Heart left ventricle (tissue), 16 donors: ENCODE results near the gene MAPK12. TPM values are rescaled to one million over a fixed set of nuclear protein-coding genes. Genes with fewer than 3 reads are reported as not detected.

Experiments
- ATAC-seq, 4 donors: fragments of 200-7000 bp; cut with Tn5 transposase; one replicate each; pipeline ENCODE4 v1.9.1; 2020 to 2022; ENCODE audit warnings: moderate library complexity in 4 of 4, mild to moderate bottlenecking in 3 of 4, moderate number of reproducible peaks in 1 of 4
- DNase-seq, 5 donors: peaks; one replicate each; pipeline ENCODE4 v3.0.0-alpha.2; 2020
- H3K27ac ChIP-seq, 12 donors: fragments of 200-600 bp; sonication (generic) in 4 of 12; one replicate each; pipeline versions ENCODE4 v1.5.0 to v1.8.0; 2016 to 2022; ENCODE audit warnings: mild to moderate bottlenecking in 2 of 12
- H3K27me3 ChIP-seq, 9 donors: fragments of 200-600 bp; sonication (generic) in 2 of 9; one replicate each; pipeline versions ENCODE4 v1.5.1 to v1.8.0; 2016 to 2022; ENCODE audit warnings: mild to moderate bottlenecking in 3 of 9
- H3K36me3 ChIP-seq, 9 donors: fragments of 200-600 bp; sonication (generic) in 2 of 9; one replicate each; pipeline versions ENCODE4 v1.5.0 to v1.8.0; 2018 to 2022; ENCODE audit warnings: mild to moderate bottlenecking in 2 of 9
- H3K4me1 ChIP-seq, 12 donors: fragments of 200-600 bp; sonication (generic) in 4 of 12; one replicate each; pipeline versions ENCODE4 v1.5.0 to v1.8.0; 2016 to 2022; ENCODE audit warnings: mild to moderate bottlenecking in 3 of 12
- H3K4me3 ChIP-seq, 12 donors: fragments of 200-600 bp; sonication (generic) in 4 of 12; one replicate each; pipeline versions ENCODE4 v1.5.0 to v1.8.0; 2017 to 2022; ENCODE audit warnings: mild to moderate bottlenecking in 9 of 12, moderate library complexity in 4 of 12
- H3K9me3 ChIP-seq, 12 donors: fragments of 200-600 bp; sonication (generic) in 4 of 12; one replicate each; pipeline versions ENCODE4 v1.5.0 to v1.8.0; 2016 to 2022; ENCODE audit warnings: mild to moderate bottlenecking in 1 of 12
- CTCF ChIP-seq, 12 donors: fragments of 200-600 bp; sonication (generic) in 4 of 12; IDR thresholded peaks; one replicate each; pipeline versions ENCODE4 v1.5.0 to v1.8.0; 2018 to 2022; ENCODE audit warnings: antibody characterized with exemption in 12 of 12, mild to moderate bottlenecking in 5 of 12
- POLR2A ChIP-seq, 2 donors: fragments of 450-650 bp; IDR thresholded peaks; one replicate each; pipeline ENCODE4 v1.6.1; 2017; ENCODE audit warnings: antibody characterized with exemption in 2 of 2, mild to moderate bottlenecking in 2 of 2, moderate library complexity in 2 of 2
- WGBS, 4 donors: extraction: QIAGEN DNeasy Blood & Tissue Kit in 2 of 4; methylation state at CpG; one replicate each; pipeline versions ENCODE4 v1.1.5 to v1.1.7; 2013 to 2018; 5-methylcytosine and 5-hydroxymethylcytosine counted together
- intact Hi-C, 10 donors: fragments of 100-400 bp; cut with DNase I; formaldehyde crosslinking; loops; one replicate each; pipeline versions ENCODE4 v1.11.1 to v1.14.2; 2022
- polyA plus RNA-seq, 2 donors: library from polyadenylated mRNA; stranded (reverse); fragments of 200-250 nt; gene quantifications; one replicate each; pipeline ENCODE4 v1.2.3, GENCODE V29; 2013
- total RNA-seq, 9 donors: library from RNA; depleted of rRNA in 2 of 9; stranded (reverse); fragments of >200 nt in 2 of 9; fragmentation: NEBNext Ultra II Directional in 3 of 9; extraction: Animal tissue kit (Norgen Biotek cat#: 25700) in 3 of 9; gene quantifications; one replicate each; pipeline versions ENCODE4 v1.1.0 to v1.2.4, GENCODE V29; 2016 to 2023
- donor health status: ischemic (EF 13 %, LVEDD 7.1; RV severe dilation, severe dysfunction).
- donor health status: healthy with polysubstance abuse.
- donor health status: DM: no; HTN: yes; CAD: no.
- donor health status: DM: no; HTN: no; CAD: no.
- donor health status: ischemic (EF 25% LVEDD 6.9; RV normal size, moderate dysfunction).
- donor health status: ischemic (EF 25% LVEDD 5.7; RV mildly dilated, moderate dysfunction).
- donor health status: healthy.
- donor health status: DM: yes; HTN: yes; CAD: no.
- donor health status: ischemic (EF 35%, LVEDD 5.7; RV mildly dilated, moderate dysfunction).
- donor health status: nonischemic (EF 11% LVEDD 7.7; RV severe dilation, severe dysfunction).
- donor health status: DM: yes; HTN: yes; CAD: no.
- donor health status: PGD.
- donor health status: ischemic (EF 29% LVEDD 5.4; RV normal size, mild dysfunction).
- donor health status: nonischemic (EF 23%, LVEDD 6.1; RV moderate dilation, normal function).

MAPK12 gene
- total and polyA plus RNA-seq, 11 donors: 11.6 to 18.0 (median 15.5) TPM

DNA sequence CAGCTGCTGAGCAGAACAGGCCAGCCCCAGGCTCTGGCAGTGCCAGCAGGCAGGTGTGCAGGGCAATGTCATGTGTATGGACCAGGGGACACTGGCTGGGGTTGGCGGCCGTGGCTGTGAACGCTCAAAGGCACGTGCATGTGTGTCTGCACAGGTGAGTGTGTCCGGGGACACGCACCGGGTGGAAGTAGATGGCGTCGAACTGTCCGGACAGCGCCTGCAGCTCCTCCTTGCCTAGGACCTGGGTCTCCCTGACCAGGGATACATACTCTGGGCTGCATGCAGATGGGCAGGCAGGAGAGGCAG is 11.3 kb downstream of the MAPK12 start:
- Histone ChIP-seq H3K36me3 (peaks cover 0 to 25% (median 8%) of the 10 kb centered on the region in 9 donors), H3K4me1 (peaks cover 5 to 49% (median 32%) of the 10 kb centered on the region in 12 donors), H3K27me3 (no peaks in the 10 kb centered on the region), H3K27ac (peak overlapping the region in 1 of 12 donors; percentile 69), H3K9me3 (no peaks in the 10 kb centered on the region), H3K4me3 (peak overlapping the region in 11 of 12 donors; percentile 53 to 83 (median 69))
- intact Hi-C loops: loop anchor here in 8 of 10 donors (2.0 to 10.0 kb wide), 4 partner anchors 77 to 255 kb away; partner anchors contain the start of genes PPP6R2 (in 6 of the 8), LMF2 (in 2 of the 8), NCAPH2 (in 2 of the 8) and DENND6B (in 1 of the 8)
- no peak for TF ChIP-seq POLR2A (IDR thresholded peaks at IDR 0.05)
- TF ChIP-seq CTCF (IDR thresholded peaks at IDR 0.05): no peak
- ATAC-seq: no peak
- DNase-seq: no peak
- 82 to 91% (median 83%) methylated on average over 11 of the region's 11 CpGs; no CpG with 5 or more reads in 1 of the 4 donors for WGBS, 4 donors

DNA sequence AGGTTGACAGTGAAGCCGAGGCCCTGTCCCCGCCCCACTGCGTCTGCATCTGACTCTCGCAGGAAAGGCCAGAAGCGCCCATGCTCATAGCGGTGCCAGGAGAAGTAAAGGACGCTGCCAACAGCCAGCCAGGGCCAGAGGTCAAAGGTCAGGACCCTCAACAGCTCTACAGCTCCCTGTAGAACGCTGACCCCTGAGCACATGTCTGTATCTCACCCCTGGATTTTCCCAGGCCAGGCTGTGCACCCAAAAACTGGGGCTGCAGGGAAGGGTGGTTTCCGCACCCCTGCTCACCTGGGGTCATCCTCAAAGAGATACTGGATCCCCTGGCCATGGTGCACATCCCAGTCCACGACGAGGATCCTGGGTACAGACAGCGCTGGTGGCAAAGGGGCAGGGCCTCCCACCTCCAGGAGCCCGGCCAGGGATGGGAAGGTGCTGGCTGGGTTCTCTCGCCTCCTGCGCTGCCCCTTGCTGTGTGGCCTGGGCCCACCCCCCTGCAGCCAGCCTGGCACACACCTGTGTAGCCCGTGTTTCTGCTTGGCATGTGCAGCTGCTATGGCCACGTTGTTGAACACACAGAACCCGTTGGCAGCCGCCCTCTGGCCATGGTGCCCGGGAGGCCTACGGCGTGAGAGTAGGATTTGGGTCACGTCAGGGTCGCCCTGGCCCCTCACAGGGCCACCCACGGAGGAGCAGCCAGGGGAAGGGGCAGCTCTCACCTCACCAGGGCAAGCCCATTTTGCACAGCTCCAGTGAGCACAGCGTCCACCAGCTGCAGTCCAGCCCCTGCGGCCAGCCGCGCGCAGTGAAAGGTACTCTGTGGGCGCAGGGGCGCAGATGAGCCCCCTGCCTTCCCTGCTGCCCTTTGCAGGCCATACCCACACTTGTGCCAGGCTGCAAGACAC is 11.9 kb downstream of the MAPK12 start:
- 92 to 95% (median 93%) methylated on average over 27 to 32 of the region's 32 CpGs for WGBS, 4 donors
- no peaks in the 10 kb centered on the region for H3K9me3 ChIP-seq
- no peak overlapping the region for H3K27ac ChIP-seq
- no peaks in the 10 kb centered on the region for H3K27me3 ChIP-seq
- DNase-seq (no peak), ATAC-seq (no peak)
- intact Hi-C loops: loop anchor here in 9 of 10 donors (2.0 to 10.0 kb wide), 7 partner anchors 77 to 365 kb away; partner anchors contain the start of genes PPP6R2 (in 6 of the 9), LMF2 (in 3 of the 9), NCAPH2 (in 3 of the 9) and DENND6B (in 1 of the 9)
- peak overlapping the region in 6 of 12 donors; percentile 69 to 83 (median 71) for H3K4me3 ChIP-seq
- H3K36me3 ChIP-seq: peaks cover 0 to 25% (median 8%) of the 10 kb centered on the region in 9 donors
- H3K4me1 ChIP-seq: peaks cover 5 to 50% (median 32%) of the 10 kb centered on the region in 12 donors
- no peak for TF ChIP-seq POLR2A (IDR thresholded peaks at IDR 0.05)
- no peak for TF ChIP-seq CTCF (IDR thresholded peaks at IDR 0.05)

- H3K27me3 ChIP-seq: no peaks in the 10 kb centered on the region
- no peak overlapping the region for H3K27ac ChIP-seq
- H3K36me3 ChIP-seq: peaks cover 0 to 25% (median 8%) of the 10 kb centered on the region in 9 donors
- H3K9me3 ChIP-seq: no peaks in the 10 kb centered on the region
- TF ChIP-seq POLR2A (IDR thresholded peaks at IDR 0.05) (no peak), CTCF (IDR thresholded peaks at IDR 0.05) (no peak)
- WGBS, 4 donors: 87 to 95% (median 89%) methylated on average over 10 to 29 of the region's 29 CpGs
- intact Hi-C loops: loop anchor here in 5 of 10 donors (10.0 kb wide), 4 partner anchors 246 to 366 kb away; partner anchors contain the start of genes LMF2 (in 1 of the 5), NCAPH2 (in 1 of the 5) and SCO2 (in 1 of the 5)
- H3K4me1 ChIP-seq: peaks cover 8 to 57% (median 39%) of the 10 kb centered on the region in 12 donors
- no peak overlapping the region for H3K4me3 ChIP-seq
- no peak for ATAC-seq
- DNase-seq: no peak
These were observed 13.0 kb downstream of the MAPK12 start for GRCh38 chr22:50248196-50249081.
